HG03469 (cell line): Measurements from ENCODE around the gene GABRD.

ENCODE experiments used
- ATAC-seq: cut with Tn5 transposase; IDR thresholded peaks from one replicate; pipeline ENCODE4 v1.9.1; 2021; ENCODE audit warnings: mild to moderate bottlenecking, moderate library complexity, moderate number of reproducible peaks; ENCODE audit not compliant: unreplicated experiment

GABRD gene

DNA sequence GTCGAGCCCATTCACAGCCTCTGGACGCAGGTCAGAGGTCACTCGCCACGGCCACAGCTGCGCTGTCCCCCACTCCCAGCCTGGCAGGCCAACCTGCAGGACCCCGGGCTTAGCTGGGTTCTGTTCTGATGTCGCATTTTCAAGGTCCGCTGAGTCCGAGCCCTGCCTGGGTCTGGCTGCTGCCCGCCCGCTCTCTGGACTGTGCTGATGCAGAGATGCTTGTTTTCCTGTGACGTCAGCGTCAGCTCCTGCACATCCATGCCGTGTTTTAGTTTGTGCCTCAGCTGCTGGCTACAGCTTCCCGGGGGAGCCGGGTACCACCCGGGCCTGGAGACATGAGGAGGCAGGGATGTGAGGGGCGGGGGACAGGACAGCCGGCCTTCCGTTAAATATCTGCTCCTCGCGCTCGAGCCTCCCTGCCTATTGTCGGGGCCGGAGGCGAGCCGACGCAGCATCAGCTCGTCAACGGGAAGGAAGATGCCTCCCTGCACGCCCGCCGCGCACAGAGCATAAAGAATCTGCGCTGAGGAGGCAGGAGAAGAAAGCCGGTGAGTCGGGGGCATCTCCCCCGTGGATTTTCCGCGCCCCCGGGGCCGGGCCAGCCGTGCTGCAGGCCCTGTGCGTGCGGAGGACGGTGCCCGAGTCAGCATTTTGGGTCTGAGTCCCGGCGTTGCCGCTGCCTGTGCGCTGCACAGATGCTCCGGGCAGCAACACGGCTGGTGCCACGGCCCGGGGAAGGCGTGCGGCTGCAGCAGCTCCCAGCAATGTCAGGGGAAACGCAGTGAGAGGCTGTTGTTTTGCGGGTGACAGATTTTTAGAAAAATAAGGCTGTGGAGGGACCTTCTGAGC is 54.5 kb downstream of the GABRD start:
- ATAC-seq = no peak

DNA sequence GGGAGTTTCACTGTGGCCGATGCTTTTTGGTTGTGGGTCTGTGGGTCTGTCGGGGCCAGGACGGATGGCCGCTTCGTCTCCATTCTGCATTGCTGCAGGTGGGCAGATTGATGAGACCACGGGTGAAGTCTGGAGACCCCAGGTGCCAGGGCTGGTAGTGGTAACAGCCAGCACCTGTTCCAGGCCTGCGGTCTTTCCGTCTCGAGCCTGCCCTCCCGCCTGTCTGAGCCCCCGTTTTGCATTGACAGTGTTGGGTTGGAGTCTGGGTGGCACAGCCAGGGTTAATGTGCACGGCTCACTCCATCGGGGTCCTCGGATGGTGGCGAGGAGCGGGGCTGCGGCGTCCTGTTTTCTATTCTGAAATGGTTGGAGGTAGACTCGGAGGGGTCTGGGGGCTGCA is 55.3 kb downstream of the GABRD start:
- no peak for ATAC-seq

DNA sequence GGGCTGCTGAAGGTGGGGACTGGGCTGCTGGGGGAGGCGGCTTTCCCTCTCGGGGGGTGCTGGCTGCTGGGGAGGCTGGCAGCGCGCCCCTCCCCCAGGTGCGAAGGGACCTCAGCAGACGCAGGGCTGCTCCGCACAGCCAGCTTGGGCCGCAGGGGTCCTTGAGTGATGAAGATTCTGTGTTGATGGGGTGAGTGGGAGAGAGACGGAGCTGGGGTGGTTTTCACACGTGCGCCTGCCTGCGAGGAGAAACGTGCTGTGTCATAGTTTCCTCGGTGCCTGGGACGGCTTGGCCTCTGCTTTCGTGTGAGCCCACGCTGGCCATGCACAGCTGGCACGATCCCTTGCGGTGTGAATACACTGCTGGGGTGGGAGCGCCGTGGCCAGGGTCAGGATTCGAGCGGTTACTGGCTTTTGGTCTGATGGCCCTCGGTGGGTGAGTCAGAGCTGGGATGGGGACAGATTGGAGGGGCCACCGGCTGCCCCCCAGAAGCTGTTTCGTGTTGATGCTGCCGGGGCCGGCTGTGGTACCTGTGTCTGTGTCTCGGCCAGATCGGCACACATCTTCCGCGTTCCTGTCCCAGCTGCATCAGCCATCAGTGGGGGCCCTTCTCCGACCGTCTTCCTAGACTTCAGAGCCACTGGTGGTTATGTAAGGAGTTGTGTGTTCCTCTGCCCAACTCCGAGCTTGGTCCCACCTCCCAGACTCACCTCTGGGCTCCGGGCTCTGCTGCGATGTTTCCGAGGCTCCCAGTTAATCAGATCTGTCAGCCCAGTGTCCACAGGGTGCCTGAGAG is 56.0 kb downstream of the GABRD start:
- no peak for ATAC-seq

DNA sequence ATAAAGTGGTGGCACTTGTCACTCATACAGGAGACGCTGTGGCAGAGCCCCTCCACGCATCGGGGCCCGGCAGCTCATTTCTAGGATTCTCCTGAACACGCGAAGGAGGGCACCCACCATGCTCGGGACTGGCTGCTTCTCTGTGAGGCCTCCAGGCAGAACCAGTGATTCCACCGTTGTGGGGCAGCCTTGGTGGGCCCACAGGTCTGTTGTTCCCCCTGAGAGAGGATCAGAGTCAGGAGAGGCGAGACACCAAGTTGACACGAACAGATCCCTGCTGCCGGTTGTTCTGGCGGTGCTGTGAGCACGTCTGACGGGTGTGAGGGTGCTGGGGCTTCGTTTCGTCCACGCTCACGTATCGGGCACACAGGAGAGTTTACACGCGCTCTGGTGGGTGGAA is 57.7 kb downstream of the GABRD start:
- no peak for ATAC-seq

DNA sequence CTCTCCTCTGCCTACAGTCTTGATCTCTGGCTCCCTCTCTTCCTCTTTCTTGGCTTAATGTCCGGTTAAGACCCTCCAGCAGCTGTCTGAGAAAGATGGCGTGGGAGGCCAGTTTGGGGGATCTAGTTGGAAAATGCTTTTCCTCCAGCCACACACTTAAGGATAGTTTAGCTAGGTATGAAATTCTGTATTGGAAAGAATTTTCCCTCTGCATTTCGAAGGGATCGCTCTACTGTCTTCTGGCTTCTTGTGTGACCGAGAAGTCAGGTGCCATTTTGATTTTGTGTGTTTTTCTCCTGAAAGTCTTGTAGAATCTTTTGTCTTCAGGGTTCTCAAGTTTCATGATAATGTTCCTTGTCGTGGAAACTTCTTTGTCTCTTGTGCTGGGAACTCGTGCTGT is 59.0 kb downstream of the GABRD start:
- ATAC-seq = no peak

DNA sequence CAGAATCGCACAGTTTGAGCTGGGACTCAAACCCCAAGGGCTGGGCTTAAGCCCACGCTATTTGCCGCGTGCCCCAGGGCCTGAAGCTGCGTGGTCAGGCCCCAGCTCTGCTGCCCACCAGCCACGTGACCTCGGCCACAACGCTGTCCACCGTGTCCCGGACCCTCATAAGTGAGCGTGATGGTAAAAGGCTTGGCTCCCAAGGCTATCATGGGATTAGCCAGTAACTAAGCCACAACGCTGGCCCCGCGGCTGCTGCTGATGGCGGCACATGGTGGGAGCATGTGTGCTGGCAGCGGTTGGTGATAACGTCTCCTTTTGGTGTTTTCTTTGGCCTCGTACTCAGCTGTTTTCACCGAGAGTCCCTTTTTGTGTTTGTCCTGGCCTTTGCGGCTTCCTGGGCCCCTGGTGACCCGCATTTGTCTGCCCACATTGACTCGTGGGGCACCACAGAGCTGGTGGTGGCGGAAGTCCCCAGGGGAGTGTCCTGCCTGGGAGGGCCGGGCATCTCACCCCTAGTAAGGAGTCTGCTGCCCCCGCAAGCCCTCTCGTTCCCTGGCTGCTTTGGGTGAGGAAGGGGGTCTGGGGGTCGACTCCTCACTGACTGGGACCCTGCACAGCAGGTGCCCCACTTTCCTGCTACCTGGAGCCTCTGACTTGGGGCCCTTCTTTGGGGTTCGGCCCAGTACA is 60.4 kb downstream of the GABRD start:
- no peak for ATAC-seq

DNA sequence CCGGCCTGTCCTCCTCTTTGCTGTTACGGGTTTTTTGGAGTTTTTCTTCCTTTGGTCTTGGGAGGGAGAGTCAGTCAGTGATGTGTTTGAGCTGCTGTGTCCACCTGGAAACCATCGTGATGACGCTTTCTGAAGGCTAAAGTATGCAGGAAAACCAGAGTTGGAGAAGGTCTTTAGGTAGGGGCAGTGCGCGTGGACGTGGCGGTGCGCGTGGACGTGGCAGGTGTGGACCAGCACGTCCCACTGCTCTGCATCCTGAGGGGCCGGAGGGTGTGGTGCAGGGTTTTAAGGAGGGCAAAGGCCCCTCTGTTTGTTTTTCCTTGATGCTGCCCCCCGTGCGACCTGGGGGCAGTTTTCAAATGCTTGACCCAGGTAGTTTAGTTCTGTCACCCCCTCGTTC is 61.0 kb downstream of the GABRD start:
- ATAC-seq = no peak
